ENCODE measurements around the gene DOCK7. TPM values are rescaled to one million over a fixed set of nuclear protein-coding genes. Genes with fewer than 3 reads are reported as not detected.
A peak's percentile ranks its signal among the peaks of the same experiment; 100 is the strongest.

The DOCK7 gene
- total and polyA plus RNA-seq, 2 of the 13 experiments (the other 11 are each of a cell fraction or from before 2014, with no cell fraction given), result 45.7 to 67.2 TPM

- TF ChIP-seq MTA3 (CRISPR knock-in tag; IDR thresholded peaks at IDR 0.05) (no peak), USF2 (IDR thresholded peaks at IDR 0.05; ENCODE audit: low read depth, low read length) (peak; percentile 84), USF2 (CRISPR knock-in tag; IDR thresholded peaks at IDR 0.05; ENCODE audit: borderline replicate concordance) (peak; percentile 89; the same call in 1 of the 2 replicates), ZNF569 (CRISPR knock-in tag; IDR thresholded peaks at IDR 0.05; ENCODE audit: borderline replicate concordance) (no peak), ZXDC (CRISPR knock-in tag; IDR thresholded peaks at IDR 0.05) (no peak), ZNF235 (CRISPR knock-in tag; IDR thresholded peaks at IDR 0.05; ENCODE audit: borderline replicate concordance) (no peak), ZBED4 (CRISPR knock-in tag; IDR thresholded peaks at IDR 0.05; ENCODE audit: borderline replicate concordance) (0 out of 2 replicates have a peak, but pooled peaks have one; percentile 64), ZSCAN9 (CRISPR knock-in tag; IDR thresholded peaks at IDR 0.05; ENCODE audit: borderline replicate concordance) (peak; percentile 93), ZSCAN30 (CRISPR knock-in tag; IDR thresholded peaks at IDR 0.05) (no peak), TOPORS (CRISPR knock-in tag; IDR thresholded peaks at IDR 0.05) (no peak), ZSCAN12 (CRISPR knock-in tag; IDR thresholded peaks at IDR 0.05) (no peak), TGIF2 (CRISPR knock-in tag; IDR thresholded peaks at IDR 0.05) (peak; percentile 96), SP2 (CRISPR knock-in tag; IDR thresholded peaks at IDR 0.05) (no peak), ZNF550 (CRISPR knock-in tag; IDR thresholded peaks at IDR 0.05; ENCODE audit: borderline replicate concordance) (no peak), E2F2 (CRISPR knock-in tag; IDR thresholded peaks at IDR 0.05; ENCODE audit: borderline replicate concordance) (no peak), PCBP1 (IDR thresholded peaks at IDR 0.05; ENCODE audit: borderline replicate concordance, low read depth, low read length) (no peak), SAP130 (CRISPR knock-in tag; IDR thresholded peaks at IDR 0.05; ENCODE audit: low read depth) (peak; percentile 98), HDAC1 (CRISPR knock-in tag; IDR thresholded peaks at IDR 0.05) (peak; percentile 81), MTA1 (CRISPR knock-in tag; IDR thresholded peaks at IDR 0.05; ENCODE audit: borderline replicate concordance) (no peak; the same call in 1 of the 2 replicates)
- TF ChIP-seq, protein P1, sequence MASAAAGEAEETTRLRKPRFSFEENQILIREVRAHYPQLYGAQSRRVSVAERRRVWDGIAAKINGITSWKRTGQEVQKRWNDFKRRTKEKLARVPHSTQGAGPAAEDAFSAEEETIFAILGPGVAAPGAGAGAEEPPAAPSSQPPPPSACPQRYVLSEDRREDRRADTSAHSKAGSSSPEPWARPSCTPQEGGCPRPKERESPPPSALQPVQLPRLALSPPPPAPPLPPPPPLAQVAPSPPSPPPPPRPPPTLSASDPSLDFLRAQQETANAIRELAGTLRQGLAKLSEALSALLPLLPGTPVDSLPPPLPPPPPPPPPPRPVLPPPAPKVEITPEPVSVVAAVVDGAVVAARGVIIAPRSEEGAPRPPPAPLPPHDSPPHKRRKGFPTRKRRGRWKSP (CRISPR knock-in tag; IDR thresholded peaks at IDR 0.05), result peak; percentile 53; the same call in 1 of the 2 replicates
These were observed 66.3 kb downstream of the DOCK7 start (continued) for GRCh38 chr1:62621907-62622306.

All from HepG2 (cell line).